A673 (cell line): ENCODE results near the gene HOATZ. TPM values are rescaled to one million over a fixed set of nuclear protein-coding genes. Genes with fewer than 3 reads are reported as not detected.

Experiments
- BruUV-seq: library from RNA; stranded (reverse); fragments of 400-500 nt; replicated peaks from 2 replicates; lab custom pipeline; 2021; lab: Mats Ljungman, UMichigan
- CTCF ChIA-PET: fragments of 300-600 bp; sonication (Branson Sonifier 250); formaldehyde crosslinking; loops from one replicate; lab custom pipeline; 2022; ENCODE audit warnings: antibody characterized with exemption; lab: Charles Lee
- POLR2A ChIA-PET: fragments of 300-600 bp; sonication (Branson Sonifier 250); formaldehyde crosslinking; loops from one replicate; lab custom pipeline; 2022; ENCODE audit warnings: antibody characterized with exemption; ENCODE audit not compliant: low non-redundant PET; lab: Charles Lee
- DNase-seq: peaks from one replicate; pipeline ENCODE4 v3.0.0-alpha.2; 2015; ENCODE audit warnings: low spot score
- H3K27ac ChIP-seq: fragments of 200-600 bp; sonication (generic); 2 replicates; pipeline ENCODE4 v1.5.1; 2016; ENCODE audit warnings: mixed run types, low read depth, mild to moderate bottlenecking, mixed read lengths, antibody characterized with exemption, low read length; ENCODE audit not compliant: poor library complexity, severe bottlenecking
- H3K27me3 ChIP-seq: fragments of 200-600 bp; sonication (generic); replicated peaks from 2 replicates; pipeline ENCODE4 v1.6.1; 2017; ENCODE audit warnings: mixed run types, low read depth, mild to moderate bottlenecking, mixed read lengths, antibody characterized with exemption, low read length; ENCODE audit not compliant: insufficient read depth, poor library complexity
- H3K36me3 ChIP-seq: fragments of 200-600 bp; sonication (generic); 2 replicates; pipeline ENCODE4 v1.6.1; 2016; ENCODE audit warnings: mixed run types, mild to moderate bottlenecking, mixed read lengths, antibody characterized with exemption, low read length; ENCODE audit not compliant: insufficient read depth, poor library complexity, severe bottlenecking
- H3K4me1 ChIP-seq: fragments of 200-600 bp; sonication (generic); 2 replicates; pipeline ENCODE4 v1.6.1; 2017; ENCODE audit warnings: mixed run types, mild to moderate bottlenecking, mixed read lengths, antibody characterized with exemption, low read length; ENCODE audit not compliant: insufficient read depth, poor library complexity, severe bottlenecking
- H3K4me3 ChIP-seq: fragments of 200-600 bp; sonication (generic); 2 replicates; pipeline ENCODE4 v1.5.1; 2016; ENCODE audit warnings: low read depth, mixed run types, mild to moderate bottlenecking, mixed read lengths, low read length; ENCODE audit not compliant: poor library complexity, severe bottlenecking
- H3K9me3 ChIP-seq: fragments of 200-600 bp; sonication (generic); 2 replicates; pipeline ENCODE4 v1.6.1; 2016; ENCODE audit warnings: mixed run types, low read depth, mild to moderate bottlenecking, mixed read lengths, antibody characterized with exemption, low read length; ENCODE audit not compliant: poor library complexity, severe bottlenecking
- CTCF ChIP-seq: fragments of 300-800, 200-600 bp; sonication (generic); conservative IDR thresholded peaks from 2 replicates; pipeline ENCODE4 v1.5.1; 2017; ENCODE audit warnings: low read depth, mild to moderate bottlenecking, antibody characterized with exemption, low read length, moderate library complexity, mixed read lengths
- EZH2 ChIP-seq: fragments of 200-600 bp; sonication (generic); IDR thresholded peaks from 2 replicates; pipeline ENCODE4 v1.6.1; 2017; ENCODE audit warnings: borderline replicate concordance, low read depth, mild to moderate bottlenecking, mixed read lengths, antibody characterized with exemption, low read length; ENCODE audit not compliant: poor library complexity, severe bottlenecking
- intact Hi-C: fragments of 100-400 bp; cut with micrococcal nuclease; formaldehyde crosslinking; loops from one replicate; pipeline ENCODE4 v1.10.0; 2022; ENCODE audit not compliant: unreplicated experiment
- total RNA-seq: library from RNA; stranded (reverse); gene quantifications from 2 replicates; pipeline ENCODE4 v1.2.3, GENCODE V29; 2021

HOATZ gene
- total RNA-seq, 1 experiment from 2014 or later, result 0.58 TPM

GRCh38 chr11:111557425-111558111, 43.0 kb downstream of the HOATZ start:
- TF ChIP-seq CTCF, result no peak
- TF ChIP-seq EZH2, result no peak
- intact Hi-C loops, result no loop called here
- Histone ChIP-seq H3K27ac (no peak overlapping the region), H3K9me3 (peaks cover 7% of the 10 kb centered on the region), H3K36me3 (no peaks in the 10 kb centered on the region), H3K4me1 (no peaks in the 10 kb centered on the region), H3K4me3 (no peak overlapping the region), H3K27me3 (no peaks in the 10 kb centered on the region)
- POLR2A ChIA-PET, result no interaction called here
- CTCF ChIA-PET, result no interaction called here
- no TSS peak for BruUV-seq
- no peak for DNase-seq

DNA sequence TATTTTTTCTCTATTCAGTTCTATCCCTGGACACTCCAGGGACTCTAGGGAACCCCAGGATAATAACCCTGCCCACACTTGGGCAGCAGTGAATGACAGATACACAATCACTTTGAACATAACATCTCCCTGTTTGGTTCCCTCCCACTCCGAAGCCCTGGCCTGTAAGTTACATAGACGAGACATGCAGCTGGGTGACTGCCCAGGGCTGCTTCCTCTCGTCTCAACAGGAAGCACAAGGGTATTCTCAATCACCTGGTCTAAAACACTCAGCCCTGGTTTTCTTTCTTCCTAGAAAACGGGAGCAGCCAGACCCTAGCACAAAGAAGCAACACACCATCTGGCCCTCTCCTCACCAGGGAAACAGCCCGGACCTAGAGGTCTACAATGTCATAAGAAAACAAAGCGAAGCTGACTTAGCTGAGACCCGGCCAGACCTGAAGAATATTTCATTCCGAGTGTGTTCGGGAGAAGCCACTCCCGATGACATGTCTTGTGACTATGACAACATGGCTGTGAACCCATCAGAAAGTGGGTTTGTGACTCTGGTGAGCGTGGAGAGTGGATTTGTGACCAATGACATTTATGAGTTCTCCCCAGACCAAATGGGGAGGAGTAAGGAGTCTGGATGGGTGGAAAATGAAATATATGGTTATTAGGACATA, 45.4 kb downstream of the HOATZ start:
- Histone ChIP-seq H3K9me3 (peaks cover 7% of the 10 kb centered on the region), H3K27me3 (no peaks in the 10 kb centered on the region), H3K4me3 (no peak overlapping the region), H3K36me3 (no peaks in the 10 kb centered on the region), H3K27ac (no peak overlapping the region), H3K4me1 (no peaks in the 10 kb centered on the region)
- intact Hi-C loops, result loop anchor here (5.0 kb wide), 1 partner anchor 108 kb away; no protein-coding TSS in a partner anchor
- ChIA-PET POLR2A (no interaction called here), CTCF (no interaction called here)
- BruUV-seq, result no TSS peak
- DNase-seq, result no peak
- no peak for TF ChIP-seq CTCF
- no peak for TF ChIP-seq EZH2

- Histone ChIP-seq H3K27ac (no peak overlapping the region), H3K4me3 (no peak overlapping the region), H3K27me3 (no peaks in the 10 kb centered on the region), H3K4me1 (no peaks in the 10 kb centered on the region), H3K9me3 (peaks cover 7% of the 10 kb centered on the region), H3K36me3 (no peaks in the 10 kb centered on the region)
- CTCF ChIA-PET, result no interaction called here
- POLR2A ChIA-PET, result no interaction called here
- intact Hi-C loops, result loop anchor here (5.0 kb wide), 1 partner anchor 108 kb away; no protein-coding TSS in a partner anchor
- no peak for DNase-seq
- BruUV-seq, result no TSS peak
- TF ChIP-seq CTCF, result no peak
- TF ChIP-seq EZH2, result no peak
These were observed 46.2 kb downstream of the HOATZ start for GRCh38 chr11:111560800-111561199.
